OCI-LY1 (cell line): ENCODE data around the gene LAMC2.

Experiments
- H2AFZ ChIP-seq: fragments of 200-600 bp; sonication (generic), shearing (Covaris generic); 2 replicates; pipeline ENCODE4 v1.6.0; 2014; ENCODE audit warnings: antibody characterized with exemption, mild to moderate bottlenecking, low read length
- H3F3A ChIP-seq: fragments of 200-600 bp; sonication (generic), shearing (Covaris generic); 2 replicates; pipeline ENCODE4 v1.6.0; 2014; ENCODE audit warnings: mild to moderate bottlenecking, antibody characterized with exemption, low read length, moderate library complexity; ENCODE audit not compliant: insufficient read depth
- H3K27ac ChIP-seq: fragments of 200-600 bp; sonication (generic); 2 replicates; pipeline ENCODE4 v1.5.1; 2014; ENCODE audit warnings: low read length, mixed run types, mild to moderate bottlenecking, low read depth; ENCODE audit not compliant: poor library complexity, severe bottlenecking
- H3K27me3 ChIP-seq: fragments of 200-600 bp; sonication (generic); 2 replicates; pipeline ENCODE4 v1.6.0; 2014; ENCODE audit warnings: antibody characterized with exemption, mild to moderate bottlenecking, low read length, moderate library complexity; ENCODE audit not compliant: insufficient read depth
- H3K36me3 ChIP-seq: fragments of 200-600 bp; sonication (generic); 2 replicates; pipeline ENCODE4 v1.6.1; 2014; ENCODE audit warnings: mild to moderate bottlenecking, antibody characterized with exemption, low read length, moderate library complexity, mixed read lengths; ENCODE audit not compliant: insufficient read depth
- H3K4me1 ChIP-seq: fragments of 200-600 bp; sonication (generic); 2 replicates; pipeline ENCODE4 v1.5.1; 2014; ENCODE audit warnings: mild to moderate bottlenecking, low read length, moderate library complexity; ENCODE audit not compliant: insufficient read depth, severe bottlenecking
- H3K4me2 ChIP-seq: fragments of 200-600 bp; sonication (generic), shearing (Covaris generic); 2 replicates; pipeline ENCODE4 v1.6.1; 2014; ENCODE audit warnings: low read length
- H3K4me3 ChIP-seq: fragments of 200-600 bp; sonication (generic); 2 replicates; pipeline ENCODE4 v1.5.1; 2014; ENCODE audit warnings: low read length, low read depth, mild to moderate bottlenecking, mixed read lengths; ENCODE audit not compliant: poor library complexity, severe bottlenecking
- H3K79me2 ChIP-seq: fragments of 200-600 bp; shearing (Covaris generic); 2 replicates; pipeline ENCODE4 v1.6.1; 2016; ENCODE audit warnings: mixed run types, low read length, mixed read lengths; ENCODE audit not compliant: insufficient read depth
- H3K9ac ChIP-seq: fragments of 200-600 bp; sonication (generic), shearing (Covaris generic); 2 replicates; pipeline ENCODE4 v1.6.1; 2014; ENCODE audit warnings: mild to moderate bottlenecking, low read length, mixed read lengths
- H3K9me2 ChIP-seq: fragments of 200-600 bp; sonication (generic), shearing (Covaris generic); 2 replicates; pipeline ENCODE4 v1.6.1; 2014; ENCODE audit warnings: low read depth, mild to moderate bottlenecking, low read length, mixed read lengths
- H3K9me3 ChIP-seq: fragments of 200-600 bp; shearing (Covaris generic); 2 replicates; pipeline ENCODE4 v1.6.1; 2014; ENCODE audit warnings: low read length, mixed read lengths
- H4K20me1 ChIP-seq: fragments of 200-600 bp; sonication (generic), shearing (Covaris generic); 2 replicates; pipeline ENCODE4 v1.6.0; 2016; ENCODE audit warnings: mild to moderate bottlenecking, low read length; ENCODE audit not compliant: insufficient read depth
- EZH2 ChIP-seq: fragments of 200-600 bp; sonication (generic), shearing (Covaris generic); IDR thresholded peaks from 2 replicates; pipeline ENCODE4 v1.8.0; 2017; ENCODE audit warnings: borderline replicate concordance, mixed run types, mild to moderate bottlenecking, antibody characterized with exemption, low read length, moderate library complexity, mixed read lengths
- TF ChIP-seq, protein P1 (sequence below): fragments of 200-600 bp; sonication (generic), shearing (Covaris generic); IDR thresholded peaks from 2 replicates; pipeline ENCODE4 v1.5.1; 2017; ENCODE audit warnings: mild to moderate bottlenecking, antibody characterized with exemption, low read length, moderate library complexity, mixed read lengths

Gene LAMC2

DNA sequence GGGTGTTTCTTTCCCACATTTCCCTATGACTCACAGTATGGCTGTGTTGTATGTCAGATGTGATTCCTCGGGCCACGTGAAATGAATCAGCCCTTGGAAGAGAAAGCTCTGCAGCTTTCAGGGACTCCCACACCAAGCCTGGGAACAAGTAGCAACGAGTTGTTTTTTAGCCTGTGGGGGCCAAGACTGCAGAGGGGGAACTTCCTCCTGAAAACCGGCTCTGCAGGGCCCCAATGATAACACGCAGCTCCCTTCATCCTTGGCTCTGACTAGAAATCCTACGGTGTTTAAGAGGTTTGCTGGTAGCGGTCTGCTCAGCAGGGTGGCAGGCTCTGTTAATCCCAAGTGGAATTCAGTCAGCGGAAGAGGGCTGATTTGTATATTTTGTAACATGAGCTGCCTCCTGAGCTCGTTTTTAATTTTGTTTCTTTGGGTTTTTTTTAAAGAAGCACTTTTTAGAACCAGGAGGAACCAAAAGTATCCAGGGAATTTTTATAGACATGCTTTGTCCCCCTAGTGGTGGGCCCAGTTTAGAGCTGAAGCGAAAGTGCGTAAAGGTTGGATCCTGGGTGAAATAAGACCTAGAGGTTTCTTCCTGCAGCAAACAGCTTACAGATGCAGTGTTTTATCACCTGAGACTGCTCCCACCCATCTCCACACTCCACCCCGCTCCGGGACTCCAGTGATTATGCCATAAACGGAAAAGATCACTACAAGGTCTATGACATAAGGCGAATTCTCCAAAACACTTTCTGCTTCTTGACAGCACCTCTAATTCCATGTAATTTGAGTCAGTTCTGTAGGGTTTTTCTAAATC is 48.8 kb downstream of the LAMC2 start:
- no peak overlapping the region for H2AFZ ChIP-seq

DNA sequence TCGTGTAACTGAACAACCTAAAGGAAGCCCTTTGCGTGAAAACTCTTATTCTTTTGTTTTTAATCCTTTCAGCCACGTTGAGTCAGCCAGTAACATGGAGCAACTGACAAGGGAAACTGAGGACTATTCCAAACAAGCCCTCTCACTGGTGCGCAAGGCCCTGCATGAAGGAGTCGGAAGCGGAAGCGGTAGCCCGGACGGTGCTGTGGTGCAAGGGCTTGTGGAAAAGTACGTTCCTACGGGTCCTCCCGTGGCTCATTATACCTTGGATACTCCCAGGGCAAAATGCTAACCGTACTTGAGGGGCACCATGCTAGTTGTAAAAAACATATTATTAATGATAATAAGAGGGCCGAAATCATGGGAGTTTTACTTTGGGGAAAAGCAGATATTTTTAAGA is 49.4 kb downstream of the LAMC2 start:
- TF ChIP-seq, protein P1, sequence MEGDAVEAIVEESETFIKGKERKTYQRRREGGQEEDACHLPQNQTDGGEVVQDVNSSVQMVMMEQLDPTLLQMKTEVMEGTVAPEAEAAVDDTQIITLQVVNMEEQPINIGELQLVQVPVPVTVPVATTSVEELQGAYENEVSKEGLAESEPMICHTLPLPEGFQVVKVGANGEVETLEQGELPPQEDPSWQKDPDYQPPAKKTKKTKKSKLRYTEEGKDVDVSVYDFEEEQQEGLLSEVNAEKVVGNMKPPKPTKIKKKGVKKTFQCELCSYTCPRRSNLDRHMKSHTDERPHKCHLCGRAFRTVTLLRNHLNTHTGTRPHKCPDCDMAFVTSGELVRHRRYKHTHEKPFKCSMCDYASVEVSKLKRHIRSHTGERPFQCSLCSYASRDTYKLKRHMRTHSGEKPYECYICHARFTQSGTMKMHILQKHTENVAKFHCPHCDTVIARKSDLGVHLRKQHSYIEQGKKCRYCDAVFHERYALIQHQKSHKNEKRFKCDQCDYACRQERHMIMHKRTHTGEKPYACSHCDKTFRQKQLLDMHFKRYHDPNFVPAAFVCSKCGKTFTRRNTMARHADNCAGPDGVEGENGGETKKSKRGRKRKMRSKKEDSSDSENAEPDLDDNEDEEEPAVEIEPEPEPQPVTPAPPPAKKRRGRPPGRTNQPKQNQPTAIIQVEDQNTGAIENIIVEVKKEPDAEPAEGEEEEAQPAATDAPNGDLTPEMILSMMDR = no peak
- TF ChIP-seq EZH2 = no peak
- no peak overlapping the region for H3K4me2 ChIP-seq
- H3K9me2 ChIP-seq = no peaks in the 10 kb centered on the region
- H3K9me3 ChIP-seq = no peaks in the 10 kb centered on the region
- no peak overlapping the region for H3K4me3 ChIP-seq
- H3K79me2 ChIP-seq = no peaks in the 10 kb centered on the region
- no peaks in the 10 kb centered on the region for H3K36me3 ChIP-seq
- H3K9ac ChIP-seq = no peak overlapping the region
- no peak overlapping the region for H3K27ac ChIP-seq
- no peaks in the 10 kb centered on the region for H3K27me3 ChIP-seq
- no peaks in the 10 kb centered on the region for H3F3A ChIP-seq
- H4K20me1 ChIP-seq = no peaks in the 10 kb centered on the region
- H3K4me1 ChIP-seq = no peaks in the 10 kb centered on the region
- no peak overlapping the region for H2AFZ ChIP-seq

More for the DNA sequence above, 48.8 kb downstream of the LAMC2 start:
- no peak overlapping the region for H3K9ac ChIP-seq
- no peaks in the 10 kb centered on the region for H4K20me1 ChIP-seq
- no peaks in the 10 kb centered on the region for H3K9me3 ChIP-seq
- H3K4me2 ChIP-seq = no peak overlapping the region
- H3K27ac ChIP-seq = no peak overlapping the region
- no peaks in the 10 kb centered on the region for H3F3A ChIP-seq
- H3K36me3 ChIP-seq = no peaks in the 10 kb centered on the region
- no peak for TF ChIP-seq EZH2
- TF ChIP-seq, protein P1 = peak; percentile 64
- no peaks in the 10 kb centered on the region for H3K4me1 ChIP-seq
- no peaks in the 10 kb centered on the region for H3K27me3 ChIP-seq
- H3K9me2 ChIP-seq = no peaks in the 10 kb centered on the region
- H3K4me3 ChIP-seq = no peak overlapping the region
- no peaks in the 10 kb centered on the region for H3K79me2 ChIP-seq

GRCh38 chr1:183236158-183236725 is 50.2 kb downstream of the LAMC2 start:
- Histone ChIP-seq H3K9me3 (no peaks in the 10 kb centered on the region), H2AFZ (no peak overlapping the region), H3K4me3 (no peak overlapping the region), H3K79me2 (no peaks in the 10 kb centered on the region), H3F3A (no peaks in the 10 kb centered on the region), H3K27ac (no peak overlapping the region), H4K20me1 (no peaks in the 10 kb centered on the region), H3K36me3 (no peaks in the 10 kb centered on the region), H3K27me3 (no peaks in the 10 kb centered on the region), H3K9me2 (no peaks in the 10 kb centered on the region), H3K4me2 (no peak overlapping the region), H3K4me1 (no peaks in the 10 kb centered on the region), H3K9ac (no peak overlapping the region)
- TF ChIP-seq, protein P1 = no peak
- no peak for TF ChIP-seq EZH2
